Upper lobe of left lung (tissue), 6 donors: ENCODE results near the gene IWS1. TPM values are rescaled to one million over a fixed set of nuclear protein-coding genes. Genes with fewer than 3 reads are reported as not detected.

Experiments
- ATAC-seq, 2 donors: fragments of 200-7000 bp; cut with Tn5 transposase; one replicate each; pipeline ENCODE4 v1.9.1; 2022; ENCODE audit warnings: mild to moderate bottlenecking in 2 of 2, moderate library complexity in 2 of 2; ENCODE audit not compliant: low FRiP score in 2 of 2
- DNase-seq, 2 donors: peaks; one replicate each; pipeline ENCODE4 v3.0.0-alpha.2; 2019 to 2020
- H3K27ac ChIP-seq, 4 donors: fragments of 200-600 bp; sonication (generic); one replicate each; pipeline ENCODE4 v1.5.1; 2016 to 2019
- H3K27me3 ChIP-seq, 4 donors: fragments of 200-600 bp; sonication (generic); one replicate each; pipeline ENCODE4 v1.5.1; 2017 to 2019
- H3K36me3 ChIP-seq, 4 donors: fragments of 200-600 bp; sonication (generic); one replicate each; pipeline ENCODE4 v1.5.1; 2016 to 2019
- H3K4me1 ChIP-seq, 4 donors: fragments of 200-600 bp; sonication (generic); one replicate each; pipeline ENCODE4 v1.5.1; 2018 to 2019
- H3K4me3 ChIP-seq, 4 donors: fragments of 200-600 bp; sonication (generic); one replicate each; pipeline ENCODE4 v1.5.1; 2017 to 2019; ENCODE audit warnings: mild to moderate bottlenecking in 2 of 4, moderate library complexity in 1 of 4
- H3K9me3 ChIP-seq, 4 donors: fragments of 200-600 bp; sonication (generic); one replicate each; pipeline ENCODE4 v1.5.1; 2018 to 2019
- EP300 ChIP-seq, 4 donors: sonication (generic); formaldehyde crosslinking; IDR thresholded peaks; one replicate each; pipeline ENCODE4 v1.5.1; 2017; ENCODE audit warnings: antibody characterized with exemption in 4 of 4, control low read depth in 2 of 4
- POLR2A ChIP-seq, 4 donors: fragments of 450-650 bp; IDR thresholded peaks; one replicate each; pipeline ENCODE4 v1.5.1; 2016 to 2017; ENCODE audit warnings: antibody characterized with exemption in 4 of 4, mild to moderate bottlenecking in 2 of 4
- POLR2AphosphoS5 ChIP-seq, 2 donors: sonication (generic); formaldehyde crosslinking; IDR thresholded peaks; one replicate each; pipeline ENCODE4 v1.5.1; 2017; ENCODE audit warnings: antibody characterized with exemption in 2 of 2
- WGBS, 2 donors: methylation state at CpG; one replicate each; pipeline ENCODE4 v1.1.5; 2017 to 2018; 5-methylcytosine and 5-hydroxymethylcytosine counted together
- small RNA-seq, 4 donors: library from RNA; depleted of rRNA; stranded (forward); fragments of <200 nt; gene quantifications; one replicate each; pipeline ENCODE3, GENCODE V24; 2016
- total RNA-seq, 6 donors: library from RNA; depleted of rRNA in 4 of 6; stranded (reverse); fragments of >200 nt in 4 of 6; gene quantifications; one replicate each; pipeline versions ENCODE4 v1.1.0 to v1.2.1, GENCODE V29; 2016 to 2021
- TF ChIP-seq, protein P1 (sequence below), 6 experiments: fragments of 450-650 bp in 4 of 6; fragments of 200-600 bp in 2 of 6; sonication (generic) in 2 of 6; IDR thresholded peaks; one replicate each; pipeline ENCODE4 v1.5.1; 2016 to 2019; ENCODE audit warnings: antibody characterized with exemption in 6 of 6
- donor health status: DM: no; HTN: no; CAD: no; lungs with moderate emphysema.
- donor health status: DM: no; HTN: yes; CAD: no; lungs with severe emphysema.

IWS1 gene
- total RNA-seq, 6 donors from 2014 or later: 29.5 to 128 (median 58.6) TPM

DNA sequence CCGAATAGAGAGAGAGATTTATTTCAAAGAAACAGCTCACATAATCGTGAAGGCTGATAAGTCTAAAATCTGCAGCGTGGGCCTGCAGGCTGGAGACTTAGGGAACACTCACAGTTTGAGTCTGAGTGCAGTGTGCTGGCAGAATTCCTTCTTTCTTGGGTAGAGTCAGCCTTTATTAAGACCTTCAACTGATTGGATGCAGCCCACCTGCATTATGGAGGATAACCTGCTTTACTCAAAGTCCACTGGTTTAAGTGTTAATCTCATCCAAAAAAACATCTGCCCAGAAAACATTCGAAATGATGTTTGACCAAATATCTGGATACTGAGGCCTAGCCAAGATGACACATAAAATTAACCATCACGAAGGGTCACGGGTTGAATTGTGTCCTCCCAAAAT, 91.8 kb downstream of the IWS1 start:
- H3K27me3 ChIP-seq: no peaks in the 10 kb centered on the region
- no peak overlapping the region for H3K27ac ChIP-seq
- H3K4me3 ChIP-seq: no peak overlapping the region
- WGBS, 2 donors: 91 to 94% methylated on average over 6 of the region's 6 CpGs
- H3K4me1 ChIP-seq: no peaks in the 10 kb centered on the region
- H3K36me3 ChIP-seq: no peaks in the 10 kb centered on the region
- no peak for TF ChIP-seq POLR2A (IDR thresholded peaks at IDR 0.05)
- TF ChIP-seq, protein P1, sequence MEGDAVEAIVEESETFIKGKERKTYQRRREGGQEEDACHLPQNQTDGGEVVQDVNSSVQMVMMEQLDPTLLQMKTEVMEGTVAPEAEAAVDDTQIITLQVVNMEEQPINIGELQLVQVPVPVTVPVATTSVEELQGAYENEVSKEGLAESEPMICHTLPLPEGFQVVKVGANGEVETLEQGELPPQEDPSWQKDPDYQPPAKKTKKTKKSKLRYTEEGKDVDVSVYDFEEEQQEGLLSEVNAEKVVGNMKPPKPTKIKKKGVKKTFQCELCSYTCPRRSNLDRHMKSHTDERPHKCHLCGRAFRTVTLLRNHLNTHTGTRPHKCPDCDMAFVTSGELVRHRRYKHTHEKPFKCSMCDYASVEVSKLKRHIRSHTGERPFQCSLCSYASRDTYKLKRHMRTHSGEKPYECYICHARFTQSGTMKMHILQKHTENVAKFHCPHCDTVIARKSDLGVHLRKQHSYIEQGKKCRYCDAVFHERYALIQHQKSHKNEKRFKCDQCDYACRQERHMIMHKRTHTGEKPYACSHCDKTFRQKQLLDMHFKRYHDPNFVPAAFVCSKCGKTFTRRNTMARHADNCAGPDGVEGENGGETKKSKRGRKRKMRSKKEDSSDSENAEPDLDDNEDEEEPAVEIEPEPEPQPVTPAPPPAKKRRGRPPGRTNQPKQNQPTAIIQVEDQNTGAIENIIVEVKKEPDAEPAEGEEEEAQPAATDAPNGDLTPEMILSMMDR (IDR thresholded peaks at IDR 0.05): no peak
- TF ChIP-seq POLR2AphosphoS5 (IDR thresholded peaks at IDR 0.05): no peak
- H3K9me3 ChIP-seq: no peaks in the 10 kb centered on the region
- no peak for ATAC-seq
- DNase-seq: no peak

DNA sequence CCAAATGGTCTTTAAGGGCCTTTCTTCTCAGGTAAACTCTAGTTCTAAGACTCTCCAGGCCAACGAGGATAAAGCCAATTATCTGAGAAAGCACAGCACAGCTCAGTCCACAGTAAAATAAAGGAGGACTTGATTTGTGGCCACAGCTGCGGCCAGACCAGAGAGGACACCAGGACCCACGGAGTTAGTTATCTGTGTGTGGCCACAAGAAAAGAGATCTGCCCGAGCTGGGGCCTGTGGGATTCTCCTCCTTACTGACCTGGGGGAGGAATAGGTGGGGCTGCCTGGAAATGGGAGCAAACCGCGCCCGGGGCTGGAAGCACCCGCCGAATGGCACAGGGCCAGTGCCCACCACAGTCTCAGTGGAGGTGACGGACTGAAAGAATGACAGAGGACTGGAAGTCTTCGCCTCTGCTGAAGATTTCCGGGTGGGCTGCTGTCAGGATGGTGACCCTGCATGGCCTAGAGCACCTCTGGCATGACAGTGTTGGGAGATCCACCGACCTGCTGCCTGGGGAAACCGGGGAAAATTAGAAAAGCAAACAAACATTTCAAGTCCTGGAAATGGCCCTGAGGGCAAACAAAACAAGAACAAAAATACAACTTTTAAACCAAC, 94.8 kb downstream of the IWS1 start:
- Histone ChIP-seq H3K9me3 (no peaks in the 10 kb centered on the region), H3K36me3 (no peaks in the 10 kb centered on the region), H3K4me1 (no peaks in the 10 kb centered on the region), H3K27me3 (no peaks in the 10 kb centered on the region), H3K27ac (no peak overlapping the region), H3K4me3 (no peak overlapping the region)
- ATAC-seq: no peak
- TF ChIP-seq, protein P1 (IDR thresholded peaks at IDR 0.05): no peak
- TF ChIP-seq POLR2AphosphoS5 (IDR thresholded peaks at IDR 0.05) (no peak), EP300 (IDR thresholded peaks at IDR 0.05) (no peak), POLR2A (IDR thresholded peaks at IDR 0.05) (no peak)
- WGBS, 2 donors: 78 to 82% methylated on average over 14 of the region's 14 CpGs
- DNase-seq: no peak

Small RNA genes within 50 kb of the gene (small RNA-seq; reads per million reads assigned to genes)
- gene RNU4-48P: 0 reads per million in 4 donors

Other genes starting within 250 kb of the IWS1 start
- gene ERCC3, start 232.3 kb downstream of the IWS1 start, total RNA-seq: 100 to 1,000 TPM in 1 of 6 donors, 10 to 100 TPM in 5; 32.1 to 178 (median 49.8) TPM
- gene MAP3K2, start 138.5 kb downstream of the IWS1 start, total RNA-seq: 10 to 100 TPM; 43.0 to 79.2 (median 66.9) TPM
- gene PROC, start 108.1 kb downstream of the IWS1 start, total RNA-seq: under 1 TPM in 4 of 6 donors, not detected in 2; 0.55 to 0.79 (median 0.62) TPM
- 1 to 10 TPM; 1.2 to 6.1 (median 3.1) TPM for gene MYO7B, start 9.2 kb upstream of the IWS1 start, total RNA-seq
- under 1 TPM in 3 of 6 donors, not detected in 3; 0.17 to 0.46 (median 0.24) TPM for gene GPR17, start 119.7 kb upstream of the IWS1 start, total RNA-seq
- gene LIMS2, start 149.0 kb upstream of the IWS1 start, total RNA-seq: 100 to 1,000 TPM in 4 of 6 donors, 10 to 100 TPM in 2; 33.6 to 169 (median 109) TPM
- gene SFT2D3, start 175.0 kb upstream of the IWS1 start, total RNA-seq: 10 to 100 TPM in 2 of 6 donors, 1 to 10 TPM in 4; 6.4 to 13.1 (median 9.1) TPM